Epithelial cell of esophagus (primary cell): ENCODE data around the gene GPR180.

Experiments used
- DNase-seq: peaks from one replicate; pipeline ENCODE4 v3.0.0; 2010; ENCODE audit warnings: low read depth
- H3K4me3 ChIP-seq: 2 replicates; pipeline ENCODE4 v1.5.1; 2011; ENCODE audit warnings: mild to moderate bottlenecking, low read length, control low read depth
- CTCF ChIP-seq: IDR thresholded peaks from 2 replicates; pipeline ENCODE4 v1.5.1; 2011; ENCODE audit warnings: low read depth, mild to moderate bottlenecking, low read length, control low read depth, inconsistent platforms; ENCODE audit not compliant: insufficient read depth; ENCODE audit errors: missing control alignments

The GPR180 gene

DNA sequence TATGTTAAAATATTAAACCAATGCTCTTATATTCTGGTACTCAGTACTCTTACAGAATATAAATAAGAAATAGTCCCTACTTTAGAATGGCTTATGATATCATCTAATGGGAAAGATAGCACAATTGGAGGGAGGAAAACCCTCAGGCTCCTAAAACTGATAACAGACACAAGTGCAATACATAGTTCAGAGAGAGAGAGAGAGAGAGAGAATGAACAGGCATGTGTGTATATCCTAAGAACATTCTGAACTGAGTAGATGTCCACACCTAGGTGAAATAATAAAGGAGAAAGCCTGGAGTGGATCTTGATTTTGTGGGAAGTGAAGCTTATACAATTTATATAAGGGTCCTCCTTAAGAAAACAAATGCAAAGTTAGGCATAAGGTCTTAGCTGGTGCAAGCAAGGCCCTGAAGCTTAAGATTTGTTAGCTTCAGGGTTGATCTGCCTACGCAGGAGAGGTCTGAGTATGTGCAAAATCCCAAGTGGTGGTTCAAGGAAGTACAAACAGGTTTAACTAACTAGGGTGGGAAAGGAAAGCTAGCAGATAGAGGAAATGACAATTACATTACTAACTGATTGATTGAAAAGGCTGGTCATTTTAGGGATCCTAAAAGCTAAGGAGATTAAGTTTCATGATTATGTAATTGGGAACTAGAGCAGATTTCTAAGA, 57.4 kb downstream of the GPR180 start:
- H3K4me3 ChIP-seq, result no peak overlapping the region
- DNase-seq, result peak; percentile 14
- no peak for TF ChIP-seq CTCF

DNA sequence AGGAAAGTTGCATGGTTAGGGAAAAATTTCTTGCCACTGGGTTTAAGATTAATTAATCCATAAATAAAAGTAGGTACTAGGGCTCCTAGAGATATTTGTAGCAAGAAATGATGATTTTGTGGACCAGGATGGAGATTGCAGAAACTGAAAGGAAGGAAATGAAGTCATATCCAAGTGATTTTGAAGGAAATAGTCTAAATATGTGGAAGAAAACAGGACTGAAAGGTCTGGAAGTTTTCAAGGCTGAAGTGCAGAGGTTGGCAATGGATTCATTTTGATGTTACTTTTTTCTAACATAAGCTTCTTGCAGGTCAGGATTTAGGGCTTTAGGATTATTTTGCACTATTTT, 57.9 kb downstream of the GPR180 start:
- H3K4me3 ChIP-seq, result no peak overlapping the region
- no peak for DNase-seq
- no peak for TF ChIP-seq CTCF

DNA sequence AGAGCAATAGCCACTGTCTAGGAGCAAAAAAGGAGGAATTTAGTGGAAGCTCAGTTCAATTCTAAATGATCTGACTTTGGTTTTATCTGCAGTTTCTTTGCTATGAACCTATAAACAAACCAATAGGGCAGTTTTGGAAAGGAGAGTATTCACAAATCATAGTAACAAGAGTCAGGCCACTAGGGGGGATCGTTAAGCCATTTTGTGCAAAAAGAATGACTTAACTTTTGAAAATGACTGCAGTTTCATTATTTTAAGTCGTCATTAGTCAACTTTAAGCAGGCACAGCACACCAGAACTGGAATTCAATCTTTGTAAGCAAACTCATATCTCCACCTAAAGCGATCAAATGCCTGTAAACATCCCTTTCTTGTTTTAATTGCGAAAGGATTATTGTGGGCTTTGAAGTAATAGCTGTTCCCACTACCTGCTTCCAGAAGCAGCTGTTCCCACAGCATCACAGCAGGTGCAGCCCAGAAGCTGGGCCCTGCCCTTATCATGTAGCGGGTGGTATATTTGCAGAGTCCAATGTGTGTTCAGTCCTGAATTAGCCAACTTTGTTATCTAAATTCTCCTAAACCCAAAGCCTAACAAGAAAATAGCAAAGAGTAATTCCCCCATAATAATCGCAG, 59.2 kb downstream of the GPR180 start:
- H3K4me3 ChIP-seq, result no peak overlapping the region
- no peak for TF ChIP-seq CTCF
- DNase-seq, result peak; percentile 22

- no peak for TF ChIP-seq CTCF
- no peak overlapping the region for H3K4me3 ChIP-seq
These were observed 59.7 kb downstream of the GPR180 start for GRCh38 chr13:94661406-94661805.

DNA sequence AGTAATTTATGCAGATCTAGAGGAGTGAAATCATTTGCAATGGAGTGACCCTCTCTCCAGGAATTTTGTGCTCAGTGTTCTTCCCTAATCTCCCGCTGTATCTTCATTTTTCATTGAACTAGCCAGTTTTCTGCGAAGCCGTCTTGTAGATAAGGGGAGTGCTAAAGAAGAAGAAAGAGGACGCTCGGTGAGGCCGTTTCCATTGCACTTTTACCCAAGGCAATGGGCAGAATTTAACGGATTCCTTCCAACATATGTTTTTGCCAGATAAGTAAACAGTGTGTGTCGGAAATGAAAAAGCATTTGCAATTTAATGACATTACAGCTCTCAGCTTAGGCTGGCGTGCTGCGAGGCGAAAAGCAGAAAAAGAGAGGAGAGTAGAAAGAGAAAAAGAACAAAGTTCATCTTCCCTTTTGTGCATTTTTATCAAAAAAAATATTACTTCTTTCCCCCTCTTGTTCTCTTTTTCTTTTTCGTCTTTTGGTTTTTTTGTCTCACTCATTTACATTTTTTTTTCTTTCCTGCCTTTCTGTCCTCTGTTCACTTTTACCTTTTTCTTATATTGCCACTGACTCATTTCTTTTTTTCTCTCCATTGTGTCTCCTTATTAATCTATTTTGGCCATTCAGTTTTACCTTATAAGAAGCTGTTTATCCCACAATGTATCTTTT, 60.8 kb downstream of the GPR180 start:
- TF ChIP-seq CTCF, result no peak
- H3K4me3 ChIP-seq, result no peak overlapping the region
- DNase-seq, result no peak

More at GRCh38 chr13:94661406-94661805, 59.7 kb downstream of the GPR180 start:
- DNase-seq, result no peak

GRCh38 chr13:94664889-94665288, 63.2 kb downstream of the GPR180 start:
- no peak for TF ChIP-seq CTCF
- no peak overlapping the region for H3K4me3 ChIP-seq
- DNase-seq, result no peak
